Vagina (tissue), 2 donors: Measurements from ENCODE around the gene TBL1X.

ENCODE experiments used
- CTCF ChIP-seq, 3 experiments: fragments of 450-650 bp in 2 of 3; fragments of 200-600 bp in 1 of 3; sonication (generic) in 1 of 3; IDR thresholded peaks; one replicate each; pipeline ENCODE4 v1.5.1; 2017 to 2019; ENCODE audit warnings: antibody characterized with exemption in 3 of 3, mild to moderate bottlenecking in 2 of 3, moderate library complexity in 2 of 3
- POLR2A ChIP-seq, 2 donors: fragments of 450-650 bp; IDR thresholded peaks; one replicate each; pipeline ENCODE4 v1.6.1; 2017; ENCODE audit warnings: antibody characterized with exemption in 2 of 2, mild to moderate bottlenecking in 2 of 2, moderate library complexity in 2 of 2
- POLR2AphosphoS5 ChIP-seq, 2 donors: sonication (generic); formaldehyde crosslinking; IDR thresholded peaks; one replicate each; pipeline ENCODE4 v1.9.0; 2017; ENCODE audit warnings: antibody characterized with exemption in 2 of 2, mild to moderate bottlenecking in 2 of 2, low read depth in 1 of 2; ENCODE audit not compliant: insufficient read depth in 1 of 2

- no peak for TF ChIP-seq CTCF (IDR thresholded peaks at IDR 0.05)
- no peak for TF ChIP-seq POLR2A (IDR thresholded peaks at IDR 0.05)
- TF ChIP-seq POLR2AphosphoS5 (IDR thresholded peaks at IDR 0.05; ENCODE audit: insufficient read depth in 1 of 2, low read depth in 1 of 2): no peak
Observed at GRCh38 chrX:9693307-9694001, 228.6 kb downstream of the TBL1X start.
